GM12801 (cell line): ENCODE results near the gene DTX3.

ENCODE experiments used
- TF ChIP-seq, protein P1 (sequence below): IDR thresholded peaks from one replicate; pipeline ENCODE4 v1.5.1; 2011; ENCODE audit warnings: control low read depth; ENCODE audit not compliant: insufficient read length; ENCODE audit errors: extremely low read depth

Gene DTX3

DNA sequence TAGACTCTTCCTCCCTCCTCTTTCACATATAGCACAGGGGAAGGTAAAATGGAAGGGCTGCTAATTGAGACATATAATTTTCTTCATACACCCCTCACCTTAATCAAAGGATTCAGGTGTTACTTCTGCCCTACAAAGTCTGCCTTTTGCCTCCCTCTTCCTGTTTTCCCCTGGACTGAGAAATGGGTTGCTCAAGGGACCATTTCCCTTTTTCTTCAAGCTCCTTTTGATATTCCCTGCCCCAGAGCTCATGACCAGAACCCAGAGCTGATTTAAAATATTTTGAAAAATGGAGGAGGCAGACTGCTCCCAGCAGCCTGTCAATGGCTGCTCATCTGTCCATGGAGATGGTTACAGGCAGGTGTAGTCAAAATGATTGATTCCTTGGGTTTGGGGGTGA, 19.9 kb upstream of the DTX3 start:
- TF ChIP-seq, protein P1, sequence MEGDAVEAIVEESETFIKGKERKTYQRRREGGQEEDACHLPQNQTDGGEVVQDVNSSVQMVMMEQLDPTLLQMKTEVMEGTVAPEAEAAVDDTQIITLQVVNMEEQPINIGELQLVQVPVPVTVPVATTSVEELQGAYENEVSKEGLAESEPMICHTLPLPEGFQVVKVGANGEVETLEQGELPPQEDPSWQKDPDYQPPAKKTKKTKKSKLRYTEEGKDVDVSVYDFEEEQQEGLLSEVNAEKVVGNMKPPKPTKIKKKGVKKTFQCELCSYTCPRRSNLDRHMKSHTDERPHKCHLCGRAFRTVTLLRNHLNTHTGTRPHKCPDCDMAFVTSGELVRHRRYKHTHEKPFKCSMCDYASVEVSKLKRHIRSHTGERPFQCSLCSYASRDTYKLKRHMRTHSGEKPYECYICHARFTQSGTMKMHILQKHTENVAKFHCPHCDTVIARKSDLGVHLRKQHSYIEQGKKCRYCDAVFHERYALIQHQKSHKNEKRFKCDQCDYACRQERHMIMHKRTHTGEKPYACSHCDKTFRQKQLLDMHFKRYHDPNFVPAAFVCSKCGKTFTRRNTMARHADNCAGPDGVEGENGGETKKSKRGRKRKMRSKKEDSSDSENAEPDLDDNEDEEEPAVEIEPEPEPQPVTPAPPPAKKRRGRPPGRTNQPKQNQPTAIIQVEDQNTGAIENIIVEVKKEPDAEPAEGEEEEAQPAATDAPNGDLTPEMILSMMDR, result no peak

DNA sequence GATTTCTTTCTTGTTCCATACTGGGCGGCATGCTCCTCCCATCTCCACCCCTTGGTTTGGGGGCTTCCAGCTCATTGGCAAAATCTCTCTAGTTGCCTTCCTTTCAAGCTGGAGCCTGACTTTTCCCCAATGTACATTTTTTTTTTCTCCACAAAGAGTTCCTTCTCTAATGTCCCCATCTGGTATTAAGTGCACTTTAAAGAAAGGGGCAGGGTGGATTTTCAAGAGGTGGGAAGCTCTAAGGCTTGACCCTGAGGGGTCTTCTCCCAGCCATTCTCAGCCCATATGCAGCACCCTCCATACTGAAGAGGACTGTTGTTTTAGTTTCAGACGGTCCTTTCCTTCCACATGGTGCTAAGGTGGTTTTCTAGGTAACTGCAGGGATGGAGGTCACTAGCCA, 19.5 kb upstream of the DTX3 start:
- TF ChIP-seq, protein P1, result no peak

- TF ChIP-seq, protein P1, result no peak
Measured at GRCh38 chr12:57586128-57586527, 18.5 kb upstream of the DTX3 start.

GRCh38 chr12:57586832-57587429, 17.7 kb upstream of the DTX3 start:
- TF ChIP-seq, protein P1, result no peak

- TF ChIP-seq, protein P1, result no peak
Measured at GRCh38 chr12:57590479-57590863, 14.2 kb upstream of the DTX3 start.

GRCh38 chr12:57590864-57591781, 13.5 kb upstream of the DTX3 start, which contains the start of gene PIP4K2C:
Gene PIP4K2C, plus strand, starts transcription at chr12:57591192. Its CDS starts 98 bp downstream, at chr12:57591290.
- TF ChIP-seq, protein P1, result no peak

DNA sequence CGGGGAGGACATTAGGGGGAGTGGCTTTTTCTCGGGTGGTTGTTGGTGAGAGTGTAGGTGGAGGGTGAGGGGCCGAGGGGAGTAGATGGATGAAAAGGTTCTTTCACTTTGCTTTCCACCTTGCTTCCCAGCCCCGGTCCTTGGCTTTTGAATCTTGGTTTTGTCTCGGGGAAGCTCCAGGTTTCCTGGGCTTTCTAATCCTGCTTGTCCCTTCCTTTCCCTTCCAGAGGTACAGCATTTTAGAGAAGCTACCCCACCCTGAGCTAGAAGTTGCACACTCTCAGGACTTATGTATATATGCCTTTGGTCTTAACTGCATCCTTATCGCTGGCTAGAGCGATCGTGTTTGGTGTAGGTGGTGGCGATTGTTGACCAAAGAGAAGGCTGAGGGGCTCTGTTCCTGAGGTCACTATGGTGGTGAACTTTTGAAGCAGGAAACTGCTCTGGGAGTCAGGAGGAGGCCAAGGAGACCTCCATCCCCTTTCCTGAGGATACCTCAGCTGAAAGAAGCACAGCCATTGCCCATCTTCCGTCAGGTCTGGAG, 12.8 kb upstream of the DTX3 start:
- TF ChIP-seq, protein P1, result no peak
